ENCODE data around the gene VIPR1. TPM values are rescaled to one million over a fixed set of nuclear protein-coding genes. Genes with fewer than 3 reads are reported as not detected.

The VIPR1 gene
- total RNA-seq, 1 donor from 2014 or later: 184 TPM

DNA sequence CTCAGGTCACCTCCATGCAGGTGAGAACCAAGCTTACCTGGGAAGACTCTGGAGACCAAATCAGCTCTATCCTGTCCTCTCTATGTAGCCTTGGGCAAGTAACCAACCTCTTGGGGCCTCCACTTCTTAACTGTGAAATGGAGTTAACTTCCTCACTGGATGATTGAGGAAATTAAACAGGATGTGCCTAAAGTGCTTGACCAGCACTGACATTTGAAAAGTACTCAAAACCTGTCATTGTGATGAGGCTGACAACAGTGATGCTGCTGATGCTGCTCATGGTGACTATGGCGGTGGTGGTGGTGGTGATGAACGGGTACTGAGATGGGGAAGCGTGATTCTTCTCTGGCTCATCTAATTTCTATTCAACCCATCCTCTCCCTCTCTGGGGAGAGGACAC is 22.3 kb downstream of the VIPR1 start:
- peaks cover 5% of the 10 kb centered on the region for H3K4me1 ChIP-seq
- no peaks in the 10 kb centered on the region for H3K9me3 ChIP-seq
- no peak for ATAC-seq
- no peak overlapping the region for H3K27ac ChIP-seq
- H3K27me3 ChIP-seq: no peaks in the 10 kb centered on the region
- no peak overlapping the region for H3K4me3 ChIP-seq
- H3K36me3 ChIP-seq: peaks cover under 1% of the 10 kb centered on the region
- TF ChIP-seq, protein P1, sequence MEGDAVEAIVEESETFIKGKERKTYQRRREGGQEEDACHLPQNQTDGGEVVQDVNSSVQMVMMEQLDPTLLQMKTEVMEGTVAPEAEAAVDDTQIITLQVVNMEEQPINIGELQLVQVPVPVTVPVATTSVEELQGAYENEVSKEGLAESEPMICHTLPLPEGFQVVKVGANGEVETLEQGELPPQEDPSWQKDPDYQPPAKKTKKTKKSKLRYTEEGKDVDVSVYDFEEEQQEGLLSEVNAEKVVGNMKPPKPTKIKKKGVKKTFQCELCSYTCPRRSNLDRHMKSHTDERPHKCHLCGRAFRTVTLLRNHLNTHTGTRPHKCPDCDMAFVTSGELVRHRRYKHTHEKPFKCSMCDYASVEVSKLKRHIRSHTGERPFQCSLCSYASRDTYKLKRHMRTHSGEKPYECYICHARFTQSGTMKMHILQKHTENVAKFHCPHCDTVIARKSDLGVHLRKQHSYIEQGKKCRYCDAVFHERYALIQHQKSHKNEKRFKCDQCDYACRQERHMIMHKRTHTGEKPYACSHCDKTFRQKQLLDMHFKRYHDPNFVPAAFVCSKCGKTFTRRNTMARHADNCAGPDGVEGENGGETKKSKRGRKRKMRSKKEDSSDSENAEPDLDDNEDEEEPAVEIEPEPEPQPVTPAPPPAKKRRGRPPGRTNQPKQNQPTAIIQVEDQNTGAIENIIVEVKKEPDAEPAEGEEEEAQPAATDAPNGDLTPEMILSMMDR (IDR thresholded peaks at IDR 0.05): no peak
- DNase-seq: no peak
- intact Hi-C loops (cut with DNase I): no loop called here

- Histone ChIP-seq H3K36me3 (no peaks in the 10 kb centered on the region), H3K27me3 (no peaks in the 10 kb centered on the region), H3K27ac (no peak overlapping the region), H3K4me3 (no peak overlapping the region), H3K4me1 (peaks cover 5% of the 10 kb centered on the region), H3K9me3 (no peaks in the 10 kb centered on the region)
- no peak for ATAC-seq
- DNase-seq: no peak
- intact Hi-C loops (cut with DNase I): no loop called here
- TF ChIP-seq, protein P1 (IDR thresholded peaks at IDR 0.05): no peak
These were observed 22.8 kb downstream of the VIPR1 start for GRCh38 chr3:42525212-42525611.

DNA sequence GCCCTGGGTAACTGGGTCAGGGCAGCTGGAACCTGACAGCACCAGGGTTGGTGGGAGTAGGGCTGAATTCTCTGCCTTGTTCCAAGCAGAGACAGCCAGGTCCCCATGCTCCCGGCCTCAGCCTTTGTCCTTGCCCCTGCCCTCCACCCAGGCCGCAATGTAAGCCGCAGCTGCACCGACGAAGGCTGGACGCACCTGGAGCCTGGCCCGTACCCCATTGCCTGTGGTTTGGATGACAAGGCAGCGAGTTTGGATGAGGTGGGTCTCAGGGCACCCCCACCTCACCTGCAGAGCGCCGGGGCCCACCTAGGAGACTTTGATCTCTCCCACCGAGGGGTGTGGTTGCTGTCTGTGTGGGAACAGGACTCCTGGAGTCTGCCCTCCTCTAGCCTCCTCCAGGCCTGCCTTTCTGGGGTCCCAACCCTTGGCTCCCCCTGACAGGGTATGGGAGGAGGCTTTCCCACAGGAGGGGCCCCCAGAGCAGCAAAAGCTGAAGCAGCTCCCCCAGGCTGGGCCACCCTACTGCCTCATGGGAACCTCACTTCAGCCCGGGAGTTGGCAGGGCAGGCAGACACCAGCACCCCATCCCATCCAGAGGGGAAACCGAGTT is 23.4 kb downstream of the VIPR1 start:
- intact Hi-C loops (cut with DNase I): no loop called here
- ATAC-seq (no peak), DNase-seq (no peak)
- H3K36me3 ChIP-seq: peaks cover 3% of the 10 kb centered on the region
- H3K27me3 ChIP-seq: no peaks in the 10 kb centered on the region
- no peaks in the 10 kb centered on the region for H3K9me3 ChIP-seq
- TF ChIP-seq, protein P1 (IDR thresholded peaks at IDR 0.05): no peak
- H3K4me1 ChIP-seq: peaks cover 9% of the 10 kb centered on the region
- no peak overlapping the region for H3K4me3 ChIP-seq
- H3K27ac ChIP-seq: no peak overlapping the region

DNA sequence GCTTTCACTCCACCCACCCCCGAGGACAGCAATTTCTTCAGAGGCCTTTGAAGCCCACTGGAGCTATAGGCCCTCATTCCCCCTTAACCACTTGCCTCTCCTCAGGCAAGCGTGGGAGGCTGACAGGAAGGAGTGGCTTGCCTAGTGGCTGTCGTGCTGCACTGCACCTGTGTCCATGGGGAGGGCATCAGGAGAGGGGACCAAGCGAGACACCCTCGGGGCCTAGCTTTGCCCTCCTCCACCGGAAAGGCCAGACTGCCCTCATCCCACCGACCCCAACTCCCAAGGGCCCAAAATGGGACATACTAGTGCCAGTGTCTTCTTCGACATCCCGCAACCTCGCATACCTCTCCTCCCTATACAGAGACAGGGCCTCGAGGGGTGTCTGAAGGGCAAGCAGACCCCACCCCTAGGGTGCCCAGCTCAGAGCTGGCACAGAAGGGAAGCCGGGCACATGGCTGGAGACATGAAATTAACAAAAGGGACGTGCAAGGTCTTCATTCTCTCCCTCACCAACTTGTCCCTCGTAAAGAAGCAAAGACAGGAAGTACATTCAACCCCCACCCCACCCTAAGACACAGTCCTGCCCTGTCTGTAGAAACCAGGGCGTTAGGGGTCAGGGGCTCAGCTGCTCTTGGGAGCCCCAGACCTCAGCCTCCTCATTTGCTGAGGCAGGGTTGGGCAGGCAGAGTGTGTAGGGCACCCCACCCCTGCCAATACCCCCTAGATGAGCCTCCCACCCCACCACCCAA is 24.3 kb downstream of the VIPR1 start:
- intact Hi-C loops (cut with DNase I): no loop called here
- no peak for DNase-seq
- Histone ChIP-seq H3K27ac (no peak overlapping the region), H3K9me3 (no peaks in the 10 kb centered on the region), H3K4me3 (no peak overlapping the region), H3K4me1 (peaks cover 12% of the 10 kb centered on the region), H3K36me3 (peaks cover 10% of the 10 kb centered on the region), H3K27me3 (no peaks in the 10 kb centered on the region)
- TF ChIP-seq, protein P1 (IDR thresholded peaks at IDR 0.05): no peak
- no peak for ATAC-seq

DNA sequence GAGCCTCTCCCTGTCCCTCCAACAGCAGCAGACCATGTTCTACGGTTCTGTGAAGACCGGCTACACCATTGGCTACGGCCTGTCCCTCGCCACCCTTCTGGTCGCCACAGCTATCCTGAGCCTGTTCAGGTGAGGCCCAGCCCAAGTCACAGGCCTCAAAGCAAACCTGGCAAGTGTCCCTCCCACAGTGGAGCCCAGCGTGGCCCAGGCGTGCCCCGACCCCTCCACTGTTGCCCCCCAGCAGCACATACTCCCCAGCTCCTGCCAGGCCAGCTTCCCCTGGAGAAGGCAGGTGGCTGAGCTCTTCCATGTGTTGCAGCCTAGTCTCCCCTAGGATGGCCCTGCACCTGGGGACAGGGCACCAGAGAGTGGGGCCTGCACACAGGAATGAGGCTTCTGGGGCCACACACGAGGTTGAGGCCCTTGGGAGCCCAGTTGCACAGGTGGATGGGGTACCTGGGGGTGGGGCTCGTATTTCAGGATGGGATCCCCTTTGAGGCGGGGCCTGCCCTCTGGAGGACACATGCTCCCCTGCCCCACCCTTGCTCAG is 25.0 kb downstream of the VIPR1 start:
- H3K9me3 ChIP-seq: no peaks in the 10 kb centered on the region
- ATAC-seq (no peak), DNase-seq (no peak)
- no peak overlapping the region for H3K4me3 ChIP-seq
- peaks cover 10% of the 10 kb centered on the region for H3K36me3 ChIP-seq
- H3K4me1 ChIP-seq: peaks cover 12% of the 10 kb centered on the region
- TF ChIP-seq, protein P1 (IDR thresholded peaks at IDR 0.05): no peak
- H3K27ac ChIP-seq: peak overlapping the region; percentile 11
- intact Hi-C loops (cut with DNase I): no loop called here
- H3K27me3 ChIP-seq: no peaks in the 10 kb centered on the region
